SK-N-SH (cell line): ENCODE results near the gene WDHD1. TPM values are rescaled to one million over a fixed set of nuclear protein-coding genes. Genes with fewer than 3 reads are reported as not detected.

Experiments
- CTCF ChIA-PET: fragments of 300-600, 350-600 bp; formaldehyde crosslinking; extraction: SDS; loops from one replicate; lab custom pipeline; 2021; lab: Yijun Ruan, JAX
- POLR2A ChIA-PET: fragments of 350-600 bp; sonication (Branson Sonifier 250); formaldehyde crosslinking; extraction: SDS; loops from one replicate; lab custom pipeline; 2020; ENCODE audit warnings: antibody characterized with exemption, inconsistent platforms; lab: Yijun Ruan, JAX
- DNase-seq: peaks from one replicate; pipeline ENCODE4 v3.0.0; 2012
- H2AFZ ChIP-seq: fragments of 200-600 bp; sonication (generic); 2 replicates; pipeline ENCODE4 v1.8.1; 2016; ENCODE audit warnings: antibody characterized with exemption, mild to moderate bottlenecking, low read depth
- H3F3A ChIP-seq: fragments of 200-600 bp; sonication (generic); replicated peaks from 2 replicates; pipeline ENCODE3; 2016; ENCODE audit warnings: antibody characterized with exemption, mild to moderate bottlenecking; ENCODE audit not compliant: insufficient read depth
- H3K27ac ChIP-seq, 2 experiments: fragments of 200-500 bp in 1 of 2; fragments of 200-600 bp in 1 of 2; sonication (Bioruptor generic) in 1 of 2; sonication (generic), shearing (Covaris generic) in 1 of 2; 2 replicates each; pipeline versions ENCODE4 v1.5.1 to v1.6.1; 2014 to 2016; ENCODE audit warnings: low read depth in 2 of 2, inconsistent platforms in 1 of 2, low read length in 1 of 2, mild to moderate bottlenecking in 1 of 2, mixed read lengths in 1 of 2
- H3K27me3 ChIP-seq: fragments of 200-600 bp; sonication (generic), shearing (Covaris generic); 2 replicates; pipeline ENCODE4 v1.6.1; 2016; ENCODE audit warnings: mixed run types; ENCODE audit not compliant: insufficient read depth
- H3K36me3 ChIP-seq, 2 experiments: fragments of 200-500 bp in 1 of 2; fragments of 200-600 bp in 1 of 2; sonication (Bioruptor generic) in 1 of 2; sonication (generic) in 1 of 2; replicated peaks in 1 of 2; 2 replicates each; pipeline versions ENCODE3 to v1.5.1; 2014 to 2016; ENCODE audit warnings: low read length in 1 of 2, mild to moderate bottlenecking in 1 of 2; ENCODE audit not compliant: insufficient read depth in 2 of 2, control insufficient read depth in 1 of 2
- H3K4me1 ChIP-seq, 2 experiments: fragments of 200-500 bp in 1 of 2; fragments of 200-600 bp in 1 of 2; sonication (Bioruptor generic) in 1 of 2; sonication (generic), shearing (Covaris generic) in 1 of 2; 2 replicates each; pipeline versions ENCODE4 v1.5.1 to v1.6.1; 2014 to 2016; ENCODE audit warnings: low read depth in 1 of 2, low read length in 1 of 2, mixed run types in 1 of 2; ENCODE audit not compliant: insufficient read depth in 2 of 2, control insufficient read depth in 1 of 2
- H3K4me2 ChIP-seq: fragments of 200-600 bp; sonication (generic), shearing (Covaris generic); 2 replicates; pipeline ENCODE4 v1.6.1; 2017; ENCODE audit warnings: mixed run types
- H3K4me3 ChIP-seq, 2 experiments: fragments of 200-500 bp in 1 of 2; fragments of 200-600 bp in 1 of 2; sonication (Bioruptor generic) in 1 of 2; sonication (generic), shearing (Covaris generic) in 1 of 2; 2 replicates each; pipeline versions ENCODE4 v1.5.1 to v1.8.1; 2014 to 2016; ENCODE audit warnings: low read depth in 2 of 2, inconsistent platforms in 1 of 2, low read length in 1 of 2, mild to moderate bottlenecking in 1 of 2, mixed read lengths in 1 of 2, moderate library complexity in 1 of 2
- H3K79me2 ChIP-seq: fragments of 200-600 bp; sonication (generic); 2 replicates; pipeline ENCODE4 v1.8.1; 2017; ENCODE audit warnings: mild to moderate bottlenecking; ENCODE audit not compliant: insufficient read depth
- H3K9ac ChIP-seq: fragments of 200-600 bp; sonication (generic); 2 replicates; pipeline ENCODE4 v1.6.1; 2017; ENCODE audit warnings: mixed run types
- H3K9me2 ChIP-seq: fragments of 200-600 bp; sonication (generic); 2 replicates; pipeline ENCODE4 v1.6.1; 2017; ENCODE audit warnings: mixed run types
- H3K9me3 ChIP-seq: fragments of 200-600 bp; sonication (generic); 2 replicates; pipeline ENCODE4 v1.6.1; 2017; ENCODE audit warnings: mixed run types, mild to moderate bottlenecking, moderate library complexity
- H4K20me1 ChIP-seq: fragments of 200-600 bp; sonication (generic); 2 replicates; pipeline ENCODE4 v1.6.1; 2017; ENCODE audit warnings: mild to moderate bottlenecking, mixed run types; ENCODE audit not compliant: insufficient read depth
- CHD2 ChIP-seq: fragments of 150-350 bp; IDR thresholded peaks from 2 replicates; pipeline ENCODE4 v1.6.1; 2018; ENCODE audit warnings: low read length; ENCODE audit not compliant: partially characterized antibody
- EP300 ChIP-seq, 2 experiments: IDR thresholded peaks; 2 replicates each; pipeline versions ENCODE4 v1.4.0 to v1.6.1; 2012; ENCODE audit warnings: borderline replicate concordance in 1 of 2, low read depth in 1 of 2, low read length in 1 of 2
- EZH2phosphoT487 ChIP-seq: fragments of 200-600 bp; sonication (generic); IDR thresholded peaks from 2 replicates; pipeline ENCODE4 v1.6.1; 2017; ENCODE audit warnings: low read depth, mixed run types, mild to moderate bottlenecking, antibody characterized with exemption, moderate library complexity, borderline replicate concordance
- FOXJ3 ChIP-seq: sonication (generic); formaldehyde crosslinking; IDR thresholded peaks from 2 replicates; pipeline ENCODE4 v1.5.1; 2020; ENCODE audit warnings: mild to moderate bottlenecking, missing genetic modification reagents
- GABPA ChIP-seq: IDR thresholded peaks from 2 replicates; pipeline ENCODE4 v1.4.0; 2012; ENCODE audit warnings: low read depth, mild to moderate bottlenecking
- GATA2 ChIP-seq: sonication (generic); formaldehyde crosslinking; IDR thresholded peaks from 2 replicates; pipeline ENCODE4 v1.5.0; 2020; ENCODE audit warnings: mild to moderate bottlenecking, missing genetic modification reagents
- IRF3 ChIP-seq: fragments of 150-350 bp; IDR thresholded peaks from 2 replicates; pipeline ENCODE4 v1.6.1; 2016; ENCODE audit warnings: mild to moderate bottlenecking, low read depth, low read length
- MAX ChIP-seq: IDR thresholded peaks from 2 replicates; pipeline ENCODE4 v1.4.0; 2012; ENCODE audit warnings: low read depth
- MEF2A ChIP-seq: IDR thresholded peaks from 2 replicates; pipeline ENCODE4 v1.4.0; 2012; ENCODE audit warnings: low read depth, borderline replicate concordance
- MXI1 ChIP-seq: IDR thresholded peaks from 2 replicates; pipeline ENCODE4 v1.6.1; 2012; ENCODE audit warnings: mild to moderate bottlenecking, low read depth, low read length, improper control_type of control experiment
- NFIC ChIP-seq: IDR thresholded peaks from 2 replicates; pipeline ENCODE4 v1.4.0; 2012; ENCODE audit warnings: borderline replicate concordance
- PBX3 ChIP-seq: IDR thresholded peaks from 2 replicates; pipeline ENCODE4; 2012
- POLR2AphosphoS5 ChIP-seq: IDR thresholded peaks from 2 replicates; pipeline ENCODE4 v1.6.1; 2012; ENCODE audit warnings: low read depth, low read length
- REST ChIP-seq: IDR thresholded peaks from 2 replicates; pipeline ENCODE4 v1.6.1; 2012; ENCODE audit warnings: mild to moderate bottlenecking, low read depth, low read length, moderate library complexity
- RXRA ChIP-seq: IDR thresholded peaks from 2 replicates; pipeline ENCODE4 v1.4.0; 2012; ENCODE audit warnings: low read depth, mild to moderate bottlenecking, borderline replicate concordance
- SIN3A ChIP-seq: IDR thresholded peaks from 2 replicates; pipeline ENCODE4 v1.6.1; 2012; ENCODE audit warnings: low read depth, mild to moderate bottlenecking, low read length, moderate library complexity, borderline replicate concordance
- TCF12 ChIP-seq: IDR thresholded peaks from 2 replicates; pipeline ENCODE4 v1.4.0; 2012
- TEAD4 ChIP-seq: IDR thresholded peaks from 2 replicates; pipeline ENCODE4 v1.4.0; 2012; ENCODE audit warnings: mild to moderate bottlenecking, borderline replicate concordance; ENCODE audit not compliant: insufficient read depth
- YY1 ChIP-seq: IDR thresholded peaks from 2 replicates; pipeline ENCODE4 v1.4.0; 2012; ENCODE audit warnings: low read depth, mild to moderate bottlenecking
- WGBS: methylation state at CpG from one replicate; pipeline ENCODE4 v1.1.6; 2017; ENCODE audit warnings: low lambda C conversion rate; 5-methylcytosine and 5-hydroxymethylcytosine counted together
- polyA plus RNA-seq, 3 experiments: library from polyadenylated mRNA; depleted of rRNA; stranded (reverse); fragments of >200 nt; gene quantifications; 2 replicates each; pipeline ENCODE4 v1.2.3, GENCODE V29; 2012

Gene WDHD1
- polyA plus RNA-seq, 1 of the 3 experiments (the other 2 are of a cell fraction) = 2.9 TPM

GRCh38 chr14:55051165-55051422 lies 24.2 kb upstream of the WDHD1 start:
- H2AFZ ChIP-seq = peak overlapping the region; percentile 94
- H4K20me1 ChIP-seq = peaks cover 27% of the 10 kb centered on the region
- H3K36me3 ChIP-seq = peaks cover 16 to 28% of the 10 kb centered on the region in 2 experiments
- no peak for DNase-seq
- CTCF ChIA-PET = interaction anchor here (0.6 to 3.4 kb wide), 51 partner anchors 9 to 303 kb away, joined by 3 to 40 read pairs (median 4); partner anchors contain the start of genes DLGAP5, SOCS4 and WDHD1
- H3K4me1 ChIP-seq = peaks cover 7 to 19% of the 10 kb centered on the region in 2 experiments; a peak in 3 of 4 replicates
- H3K27me3 ChIP-seq = no peaks in the 10 kb centered on the region
- H3K9me3 ChIP-seq = no peaks in the 10 kb centered on the region
- H3F3A ChIP-seq = peaks cover 31% of the 10 kb centered on the region
- H3K9ac ChIP-seq = peak overlapping the region; percentile 100
- POLR2A ChIA-PET = interaction anchor here (0.6 to 1.9 kb wide), 19 partner anchors 9 to 485 kb away, joined by 3 to 32 read pairs (median 4); partner anchors contain the start of genes SOCS4 and WDHD1
- 1% methylated on average over 10 of the region's 10 CpGs for WGBS
- H3K9me2 ChIP-seq = no peaks in the 10 kb centered on the region
- H3K4me2 ChIP-seq = peak overlapping the region; percentile 71
- H3K4me3 ChIP-seq = peak overlapping the region; percentile 93 to 98
- TF ChIP-seq EP300 (IDR thresholded peaks at IDR 0.05; ENCODE audit: borderline replicate concordance in 1 of 2, low read depth in 1 of 2, low read length in 1 of 2) (no peak), TCF12 (no peak), TEAD4 (no peak), FOXJ3 (no peak)
- TF ChIP-seq, all 33 proteins: peak for 0
- H3K27ac ChIP-seq = peak overlapping the region; percentile 94 to 100
- H3K79me2 ChIP-seq = peaks cover 41% of the 10 kb centered on the region

- POLR2A ChIA-PET = no interaction called here
Observed at GRCh38 chr14:55048900-55049436, 22.1 kb upstream of the WDHD1 start.

More at GRCh38 chr14:55048900-55049436, 22.1 kb upstream of the WDHD1 start:
- peaks cover 34% of the 10 kb centered on the region for H3F3A ChIP-seq
- H3K4me2 ChIP-seq = no peak overlapping the region
- 88% methylated on average over 2 of the region's 2 CpGs for WGBS
- H3K27me3 ChIP-seq = no peaks in the 10 kb centered on the region
- peaks cover 6% of the 10 kb centered on the region; the same call in 1 of the 2 replicates for H4K20me1 ChIP-seq
- CTCF ChIA-PET = no interaction called here
- no peaks in the 10 kb centered on the region for H3K9me2 ChIP-seq
- H3K36me3 ChIP-seq = peaks cover 24 to 28% of the 10 kb centered on the region in 2 experiments
- no peak overlapping the region for H2AFZ ChIP-seq
- TF ChIP-seq REST (no peak), MXI1 (no peak), GATA2 (CRISPR knock-in tag) (no peak), YY1 (no peak), RXRA (no peak), TCF12 (no peak), MAX (no peak), EZH2phosphoT487 (no peak), EP300 (IDR thresholded peaks at IDR 0.05; ENCODE audit: borderline replicate concordance in 1 of 2, low read depth in 1 of 2, low read length in 1 of 2) (no peak), NFIC (no peak), PBX3 (no peak), CHD2 (no peak), SIN3A (no peak), GABPA (no peak), IRF3 (no peak), POLR2AphosphoS5 (no peak), MEF2A (no peak)
- H3K9me3 ChIP-seq = no peaks in the 10 kb centered on the region
- H3K9ac ChIP-seq = no peak overlapping the region
- H3K4me1 ChIP-seq = peaks cover 7 to 10% of the 10 kb centered on the region in 2 experiments; a peak in 3 of 4 replicates
- H3K4me3 ChIP-seq = no peak overlapping the region
- H3K27ac ChIP-seq = no peak overlapping the region
- peaks cover 20% of the 10 kb centered on the region for H3K79me2 ChIP-seq
- no peak for DNase-seq
